GM21529 (cell line): ENCODE measurements around the gene PPM1L.

Experiments used
- ATAC-seq: cut with Tn5 transposase; IDR thresholded peaks from one replicate; pipeline ENCODE4 v1.9.1; 2021; ENCODE audit not compliant: unreplicated experiment

PPM1L gene

DNA sequence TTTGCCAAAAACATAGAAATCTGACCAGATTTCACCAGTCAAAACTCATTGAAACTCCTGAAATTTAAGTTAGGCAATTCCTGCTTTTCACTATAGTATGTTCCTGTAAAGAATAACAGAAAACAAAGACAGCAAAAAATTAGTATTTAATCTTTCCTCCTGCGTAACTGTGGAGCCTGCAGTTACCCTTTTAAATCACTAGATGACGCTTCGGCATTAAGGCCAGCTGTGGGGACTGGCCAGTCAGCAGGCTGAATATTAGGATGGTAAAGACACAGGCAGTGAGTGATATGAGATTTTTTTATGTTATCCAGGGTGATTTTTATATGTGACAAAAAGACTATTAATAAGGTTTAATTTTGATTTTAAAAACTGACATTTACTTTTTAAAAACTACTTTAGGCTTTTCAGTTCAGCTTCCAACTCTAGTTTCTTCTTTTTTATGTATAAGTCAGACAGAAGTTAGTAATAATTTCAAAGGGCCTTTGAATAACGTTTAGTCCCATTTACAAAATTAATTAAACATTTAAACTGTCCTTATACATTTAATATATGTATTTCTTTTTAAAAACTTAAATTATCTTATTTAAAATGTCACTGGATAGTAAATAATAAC, 165.1 kb downstream of the PPM1L start:
- peak; percentile 79 for ATAC-seq

DNA sequence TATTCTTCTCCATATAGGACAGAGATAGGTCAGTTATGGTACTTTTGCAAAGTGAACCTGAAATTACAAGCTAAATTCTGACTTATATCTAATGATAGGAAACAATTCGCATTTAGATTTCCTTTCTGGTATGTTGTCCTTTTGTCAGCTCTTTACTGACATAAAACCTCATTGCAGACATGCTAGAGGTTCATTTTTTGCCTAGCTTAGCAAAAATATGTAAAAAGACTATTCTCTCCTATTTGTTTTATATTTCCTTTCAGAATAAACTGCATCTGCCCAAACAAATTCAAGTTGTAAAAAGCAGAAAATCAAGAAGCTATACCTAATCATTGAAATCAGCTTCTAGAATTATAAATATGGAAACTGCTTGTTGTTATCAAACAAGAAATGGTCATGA, 168.7 kb downstream of the PPM1L start:
- no peak for ATAC-seq

DNA sequence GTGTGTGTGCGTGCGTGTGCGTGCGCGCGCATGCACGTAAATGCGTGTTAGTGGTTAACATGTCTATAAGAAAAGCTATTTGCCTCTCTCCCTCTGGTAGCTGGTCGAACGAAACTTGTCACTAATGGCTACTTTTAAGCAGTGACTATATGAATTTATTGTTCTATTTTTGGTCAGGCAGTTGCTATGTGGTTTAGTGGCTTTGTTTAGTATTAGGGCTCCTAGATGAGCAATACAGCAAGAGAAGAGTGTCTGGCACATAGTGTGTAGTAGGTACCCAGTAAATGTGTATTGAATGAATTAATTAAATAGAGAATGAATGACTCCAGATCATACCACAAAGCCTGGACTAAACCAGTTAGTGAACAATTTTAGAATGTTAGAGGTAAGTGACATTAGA, 171.6 kb downstream of the PPM1L start:
- no peak for ATAC-seq

DNA sequence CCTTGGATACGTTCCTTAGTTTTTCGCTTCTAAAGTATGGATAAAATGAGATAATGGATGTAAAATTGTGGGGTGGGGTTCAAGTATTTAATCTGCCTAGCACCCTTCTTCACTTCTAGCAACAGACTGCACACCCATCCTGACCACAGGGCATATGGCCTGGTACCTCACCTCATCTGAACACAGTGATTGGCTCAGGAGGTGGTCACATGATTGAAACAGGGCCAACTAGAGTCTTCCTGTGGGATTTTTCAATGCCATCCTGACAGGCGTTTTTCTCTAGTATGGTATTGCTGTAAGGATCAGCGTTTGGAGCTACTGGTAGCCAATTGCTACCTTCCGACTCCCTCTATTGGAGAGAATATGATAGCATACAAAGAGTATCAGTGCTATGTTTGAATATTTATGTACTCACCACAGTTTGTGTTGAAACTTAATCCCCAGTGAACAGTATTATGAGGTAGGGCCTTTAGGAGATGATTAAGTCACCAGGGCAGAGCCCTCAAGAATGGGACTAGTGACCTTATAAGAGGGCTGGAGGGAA, 172.2 kb downstream of the PPM1L start:
- no peak for ATAC-seq

DNA sequence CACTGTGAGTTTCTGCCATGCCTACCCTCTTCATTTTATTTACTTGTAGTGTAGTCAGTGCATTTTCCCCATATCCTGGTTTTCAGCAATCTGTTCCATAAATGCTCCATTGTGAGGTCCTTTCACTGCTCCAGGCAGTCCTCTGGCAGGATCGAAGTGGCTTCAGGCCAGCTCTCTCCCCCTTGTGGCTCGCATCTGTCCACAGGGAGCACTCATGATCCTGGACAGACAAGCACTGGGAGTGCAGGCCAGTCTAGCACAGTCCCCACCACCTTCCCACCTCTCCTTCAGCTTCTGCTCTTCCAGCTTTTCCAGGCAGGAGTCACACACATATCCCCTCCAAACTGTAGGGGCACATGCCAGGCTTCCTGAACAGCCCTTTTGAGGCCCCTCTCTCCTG, 173.6 kb downstream of the PPM1L start:
- no peak for ATAC-seq

DNA sequence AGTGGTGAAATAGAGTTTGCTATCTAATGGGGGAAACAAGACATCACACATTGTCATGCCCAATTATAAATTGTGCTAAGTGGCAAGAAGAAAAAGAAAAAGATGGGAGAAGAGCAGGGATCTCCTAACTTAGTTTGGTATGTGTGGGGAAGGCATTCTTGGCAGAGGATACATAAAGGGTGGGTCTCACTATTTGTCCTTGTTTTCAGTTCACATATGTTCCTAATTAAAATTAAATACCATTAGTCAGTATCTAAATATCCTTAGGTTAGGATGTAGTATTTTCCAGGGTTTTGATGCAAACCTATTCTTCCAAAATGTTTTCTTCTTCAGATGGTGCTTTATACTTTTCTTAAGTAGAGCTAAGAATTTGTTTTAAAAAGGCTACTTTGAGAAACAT, 175.4 kb downstream of the PPM1L start:
- no peak for ATAC-seq

DNA sequence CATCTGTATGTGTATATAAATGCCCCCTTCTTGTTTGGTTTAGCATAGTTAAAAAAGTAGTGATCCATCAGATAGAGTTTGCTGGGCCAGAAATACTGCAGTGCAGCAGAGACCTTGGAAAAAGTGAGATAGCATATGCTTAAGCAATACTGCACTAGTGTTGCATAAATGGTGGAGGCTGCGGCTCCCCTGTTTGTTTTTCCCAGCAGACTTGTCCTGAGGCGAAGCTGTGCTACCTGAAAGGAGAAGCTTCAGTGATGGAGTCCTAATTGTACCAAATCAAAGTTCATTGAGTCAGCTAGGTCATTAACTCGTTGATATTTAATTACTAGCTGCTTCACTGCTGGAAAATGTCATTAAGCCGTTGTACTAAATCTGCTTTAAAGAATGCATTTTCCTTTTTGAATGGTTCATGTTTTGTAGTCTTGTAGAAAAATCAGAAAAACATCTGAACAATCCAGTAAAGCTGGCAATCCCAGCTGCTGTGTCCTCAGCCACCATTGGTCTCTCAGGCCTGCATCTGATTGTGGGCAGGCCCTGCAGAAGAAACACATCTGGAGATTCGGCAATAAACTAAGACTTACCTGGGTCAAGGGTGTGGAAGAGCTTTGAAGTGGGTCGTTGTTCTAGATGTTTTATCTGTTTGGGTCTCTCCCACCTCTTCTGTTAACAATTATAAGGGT, 179.5 kb downstream of the PPM1L start:
- ATAC-seq, result no peak

DNA sequence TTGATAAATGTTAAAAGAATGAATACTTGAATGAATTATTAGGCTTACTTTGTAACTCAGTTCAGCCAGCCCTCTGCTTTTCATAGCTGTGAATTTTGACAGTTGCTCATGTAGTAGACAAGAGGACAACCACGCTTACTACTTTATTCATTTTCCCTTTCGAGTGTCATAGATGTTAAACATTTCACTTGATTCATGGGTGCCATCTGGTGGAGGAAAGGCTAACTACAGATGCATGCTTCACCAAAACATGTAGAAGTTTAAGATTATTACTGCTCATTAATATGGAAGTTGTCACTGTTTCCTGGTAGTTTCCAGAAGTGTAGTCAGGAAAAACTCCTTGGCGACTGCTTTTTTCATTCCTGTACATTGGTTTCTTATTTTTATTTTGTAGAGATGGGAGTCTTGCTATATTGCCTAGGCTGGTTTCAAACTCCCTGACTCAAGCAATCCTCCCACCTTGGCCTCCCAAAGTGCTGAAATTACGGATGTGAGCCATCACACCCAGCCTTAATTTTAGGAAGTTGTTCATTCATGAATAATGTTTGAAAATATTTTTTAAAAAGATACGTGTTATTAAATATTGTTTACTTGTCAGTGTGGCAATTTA, 186.0 kb downstream of the PPM1L start:
- peak; percentile 97 for ATAC-seq

DNA sequence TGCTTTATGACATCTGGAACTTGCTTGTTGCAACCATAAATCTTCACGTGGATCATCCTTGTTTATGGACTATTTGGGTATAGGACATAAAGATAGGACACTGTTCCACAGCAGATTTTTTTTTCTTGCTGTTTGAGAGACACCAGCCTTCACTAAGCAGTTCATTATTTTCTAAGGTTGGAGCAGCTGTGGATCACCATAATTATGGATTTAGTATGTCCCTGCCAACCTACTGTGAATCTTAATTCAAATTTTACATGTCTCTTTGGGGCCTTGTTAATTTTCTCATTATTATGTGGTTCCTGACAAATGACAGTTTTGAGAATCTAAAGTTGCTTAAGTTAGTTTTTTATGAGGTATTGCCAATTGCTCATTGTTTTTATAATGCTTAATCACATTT, 188.0 kb downstream of the PPM1L start:
- ATAC-seq, result no peak

DNA sequence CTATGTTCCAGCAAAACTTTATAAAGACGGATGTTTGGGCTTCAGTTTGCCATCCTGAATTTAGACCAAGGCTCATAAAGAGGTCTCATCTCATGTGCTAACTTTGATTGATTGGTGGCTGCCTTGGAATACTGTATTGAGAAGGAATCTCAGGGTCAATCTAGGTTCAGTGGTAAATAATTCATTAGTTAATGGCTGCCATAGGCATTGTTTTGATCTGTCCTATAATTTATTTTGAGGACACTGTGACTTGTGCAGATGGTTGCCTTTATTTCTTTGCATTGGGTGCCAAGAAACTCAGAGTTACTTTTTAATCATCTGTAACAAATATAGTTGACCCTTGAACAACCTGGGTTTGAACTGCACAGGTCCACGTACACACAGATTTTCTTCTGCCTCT, 189.3 kb downstream of the PPM1L start:
- ATAC-seq, result no peak

DNA sequence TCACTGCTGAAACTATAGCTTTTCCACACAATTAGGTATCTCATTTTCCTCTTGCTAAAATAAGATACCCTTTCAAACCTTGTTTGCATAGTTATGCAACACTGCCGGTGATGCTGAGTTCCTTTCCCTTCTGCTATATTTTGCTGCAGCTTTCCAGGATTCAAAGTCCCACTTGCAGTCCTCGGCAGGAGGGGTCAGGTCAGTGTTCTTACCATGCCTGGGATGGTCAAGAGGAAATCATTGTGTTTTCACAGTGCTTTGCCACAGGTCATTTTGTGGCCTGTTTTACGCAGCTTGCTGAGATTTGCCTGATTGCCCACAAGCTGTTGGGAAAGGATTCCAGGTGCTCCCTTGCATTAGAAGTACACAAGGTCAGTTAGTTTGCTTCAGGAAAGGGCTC, 192.2 kb downstream of the PPM1L start:
- ATAC-seq, result no peak

DNA sequence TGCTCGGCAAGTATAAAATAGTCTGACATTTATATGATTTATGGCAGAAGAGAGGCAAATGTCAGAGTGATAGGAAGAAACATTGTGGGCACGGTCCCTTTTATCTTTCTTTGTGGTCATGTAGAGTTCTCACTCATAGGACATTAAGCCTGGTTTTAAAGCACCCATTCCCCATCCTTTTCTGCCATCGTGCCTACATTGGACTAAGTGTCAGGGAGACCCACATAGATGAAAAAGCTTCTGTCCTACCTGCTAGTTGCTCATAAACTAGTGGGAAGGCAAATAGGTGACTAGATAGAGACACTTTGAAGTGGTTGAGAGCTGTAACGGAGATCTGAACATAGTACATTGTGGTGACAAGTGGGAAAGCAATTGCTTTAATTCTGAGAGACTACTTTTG, 193.4 kb downstream of the PPM1L start:
- ATAC-seq, result no peak

DNA sequence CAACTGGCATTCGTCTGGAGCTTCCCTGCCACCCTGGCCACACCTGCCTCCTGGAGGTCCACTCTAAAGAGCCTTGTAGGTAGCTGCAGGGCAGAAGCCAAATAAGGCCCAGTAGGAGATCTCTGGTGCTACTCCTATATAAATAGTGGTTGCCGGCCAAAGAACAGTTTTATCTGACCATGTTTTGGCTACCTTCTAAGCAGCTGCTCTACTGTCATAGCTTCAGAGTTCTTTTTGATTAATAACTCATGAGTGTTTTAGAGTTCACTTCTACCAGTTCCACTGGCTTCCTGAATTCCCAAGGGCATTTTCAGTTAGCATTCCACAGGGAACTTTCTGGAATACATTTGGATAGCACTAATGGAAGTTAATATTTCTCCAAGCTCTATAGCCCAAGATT, 194.5 kb downstream of the PPM1L start:
- ATAC-seq, result no peak

DNA sequence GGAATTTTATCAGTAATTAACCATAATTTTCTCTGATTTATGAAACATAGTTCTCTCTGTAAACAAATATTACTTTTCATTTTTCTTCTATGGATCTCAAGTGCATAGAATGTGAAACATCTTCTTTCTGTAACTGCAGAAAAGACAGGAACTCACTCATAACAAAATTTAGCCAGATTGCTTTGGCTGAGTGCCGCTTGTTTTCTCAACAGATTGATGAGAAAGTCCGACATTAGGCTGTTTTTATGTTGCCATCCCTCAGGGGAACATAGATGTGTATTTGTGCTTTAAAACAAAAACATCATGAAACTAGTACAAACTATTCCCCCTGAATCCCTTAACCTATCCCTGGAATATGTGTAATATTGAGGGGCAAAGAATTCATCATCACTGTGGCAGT, 194.9 kb downstream of the PPM1L start:
- ATAC-seq, result no peak

DNA sequence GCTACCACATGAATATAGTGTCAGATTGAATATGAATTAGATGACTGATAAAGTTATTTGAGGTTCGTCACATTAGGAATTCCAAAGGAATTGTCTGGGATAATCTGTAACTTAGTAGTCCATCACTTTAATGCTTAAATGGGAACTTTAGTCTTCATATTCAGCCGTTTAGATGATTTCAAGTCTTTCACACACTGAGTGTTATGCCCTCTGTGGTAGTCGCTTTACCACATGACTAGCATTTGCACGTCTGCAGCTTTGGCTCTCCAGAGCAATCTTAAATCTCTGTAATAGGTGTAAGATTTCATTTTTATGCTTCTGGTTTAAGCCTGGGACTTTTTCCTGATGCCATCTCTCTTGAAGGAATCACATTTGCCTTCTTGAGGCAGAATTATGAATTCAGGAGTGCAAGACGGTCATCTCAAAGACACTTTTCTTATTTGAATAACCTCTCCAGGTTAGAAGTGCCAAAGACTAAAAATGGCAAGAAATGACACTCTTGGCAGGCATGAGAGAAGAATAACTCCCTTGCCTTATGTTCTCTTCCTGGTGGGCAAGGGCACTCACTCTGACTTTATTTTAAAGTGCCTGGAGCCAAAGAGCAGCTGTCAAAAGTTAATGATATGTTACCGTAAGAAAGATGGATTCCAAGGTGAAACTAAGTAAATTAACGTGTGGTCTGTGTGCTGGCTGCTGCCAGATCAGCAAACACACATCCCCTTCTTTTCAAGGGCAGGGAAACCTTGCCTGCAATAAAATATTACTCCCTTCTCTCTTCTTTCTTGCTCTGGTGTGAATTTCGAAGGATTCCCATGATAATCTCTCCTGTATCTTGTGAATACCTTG, 195.8 kb downstream of the PPM1L start:
- ATAC-seq, result no peak

DNA sequence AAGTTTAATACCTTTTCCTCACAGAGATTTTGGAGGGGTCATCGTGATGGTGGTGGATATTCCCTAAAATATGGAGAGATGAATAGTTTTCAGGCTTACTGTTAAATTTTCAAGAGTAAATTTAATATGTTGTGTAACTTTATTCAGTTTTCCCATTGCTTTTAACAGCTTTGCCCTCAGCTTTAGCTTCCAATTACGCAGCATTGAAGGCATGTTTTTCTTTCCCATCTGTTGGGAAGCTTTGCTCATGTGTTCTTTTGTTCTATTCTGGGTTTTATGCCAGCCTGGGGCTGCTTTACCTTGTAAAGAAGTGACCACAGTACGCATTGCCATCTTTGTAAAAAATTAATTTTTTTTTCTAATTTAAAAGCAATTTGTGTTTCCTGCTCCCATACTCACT, 197.7 kb downstream of the PPM1L start:
- ATAC-seq, result no peak

DNA sequence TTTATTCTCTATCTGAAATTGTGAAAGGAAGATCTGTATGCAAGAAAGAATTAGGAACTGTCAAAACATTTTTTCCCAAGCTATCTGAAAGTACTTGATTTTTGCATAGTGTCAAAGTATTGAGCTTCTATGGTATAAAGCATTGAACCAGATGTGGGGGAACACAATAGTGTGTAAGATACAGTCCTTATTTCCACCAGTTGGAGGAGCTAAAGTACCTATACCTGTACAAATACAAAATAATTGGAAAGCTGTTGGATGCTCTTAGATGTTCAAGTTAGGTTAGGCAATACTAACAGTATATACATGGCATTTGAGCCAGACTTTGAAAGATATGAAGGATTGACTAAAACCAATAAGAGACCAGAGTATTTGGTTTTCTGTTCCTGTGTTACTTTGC, 200.8 kb downstream of the PPM1L start:
- ATAC-seq, result peak; percentile 93

DNA sequence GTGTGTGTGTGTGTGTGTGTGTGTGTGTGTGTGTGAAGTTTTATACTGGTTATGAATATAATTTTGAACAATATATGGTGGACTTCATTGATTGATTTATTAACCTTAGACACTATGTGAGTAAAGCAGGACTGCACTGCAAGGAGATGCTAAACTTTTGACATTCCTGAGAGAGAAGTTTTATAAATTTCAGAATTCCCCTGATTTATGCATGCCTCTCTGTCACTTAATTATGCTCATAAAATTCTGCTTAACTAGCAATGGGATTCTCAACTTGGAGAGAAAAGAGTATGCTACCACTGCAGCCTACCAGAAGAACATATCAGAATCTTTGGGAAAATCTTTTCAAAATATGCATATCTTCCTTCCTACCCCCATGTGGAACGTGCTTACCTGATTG, 204.5 kb downstream of the PPM1L start:
- ATAC-seq, result no peak

DNA sequence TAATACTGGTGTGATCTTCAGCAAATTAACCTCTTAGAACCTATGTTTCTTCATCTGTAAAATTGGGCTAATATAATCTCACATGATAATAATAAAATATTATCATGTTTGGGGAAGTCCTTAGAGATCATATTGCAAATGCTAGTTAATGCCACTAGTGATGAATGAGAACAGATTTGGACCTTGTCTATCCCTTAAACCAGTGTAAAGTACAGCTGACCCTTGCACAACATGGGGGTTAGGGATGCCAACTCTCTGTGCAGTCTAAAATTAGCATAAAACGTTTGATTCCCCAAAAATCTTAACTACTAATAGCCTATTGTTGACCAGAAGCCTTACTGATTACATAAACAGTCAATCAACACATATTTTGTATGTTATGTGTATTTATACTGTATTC, 207.9 kb downstream of the PPM1L start:
- ATAC-seq, result no peak

DNA sequence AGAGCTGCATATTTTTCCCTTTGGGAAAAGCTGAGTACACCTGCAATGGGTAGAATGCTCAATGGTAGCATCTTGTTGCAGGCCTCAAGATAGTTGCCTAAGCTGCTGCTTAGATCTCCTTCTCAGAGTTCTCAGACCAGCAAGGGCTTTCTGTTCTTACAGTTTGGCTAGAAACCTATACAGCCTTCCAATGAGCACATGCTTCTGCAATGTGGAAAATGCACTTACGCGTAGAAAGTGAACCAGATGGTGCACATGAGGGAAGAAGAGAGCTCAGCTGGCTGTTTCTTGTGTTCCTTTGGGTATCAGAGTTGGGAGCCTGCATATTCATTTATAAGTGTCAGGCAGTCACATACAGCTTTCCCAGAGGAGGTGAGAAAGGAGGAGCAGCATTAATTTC, 212.7 kb downstream of the PPM1L start:
- ATAC-seq, result no peak

DNA sequence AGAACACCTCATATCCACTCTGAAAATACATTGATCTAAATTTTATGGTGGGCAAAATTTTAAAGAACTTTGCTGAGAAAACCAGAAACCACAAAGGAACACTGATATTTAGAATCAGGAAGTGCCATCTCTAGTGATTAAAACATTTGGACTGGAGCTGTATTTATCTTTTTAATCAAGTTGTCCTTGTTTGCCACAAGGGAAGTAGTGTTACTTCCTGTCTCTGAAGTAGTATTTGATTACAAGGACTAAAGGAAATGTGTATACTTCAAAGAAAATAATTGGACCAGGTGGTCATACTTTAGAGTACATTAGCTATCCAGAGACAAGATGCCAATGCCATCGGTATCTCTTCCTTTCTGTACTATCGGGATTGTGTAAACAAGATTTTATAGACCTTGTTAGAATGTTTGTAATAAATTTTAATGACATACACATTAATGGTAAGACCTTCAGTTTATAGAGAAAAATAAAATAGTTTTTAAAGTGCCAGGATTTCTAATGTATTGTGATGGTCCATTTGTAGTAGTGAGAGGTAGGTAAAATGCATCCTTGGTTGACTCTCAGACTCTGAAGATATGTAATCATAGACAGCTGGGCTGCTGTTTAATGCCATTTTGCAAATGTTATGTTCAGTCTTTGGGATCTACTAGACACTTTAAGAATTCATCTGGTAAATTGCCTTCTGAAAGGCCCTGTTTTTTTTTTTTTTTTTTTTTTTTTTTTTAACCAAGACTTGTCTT, 217.2 kb downstream of the PPM1L start:
- no peak for ATAC-seq
